ENCODE measurements around the gene FAM47E. TPM values are rescaled to one million over a fixed set of nuclear protein-coding genes. Genes with fewer than 3 reads are reported as not detected.
A peak's percentile ranks its signal among the peaks of the same experiment; 100 is the strongest.
"Not testable (repeated sequence)": the region's sequence is repeated elsewhere in the genome, so short reads cannot be mapped to it uniquely, and the experiment has no call there.

Gene FAM47E
- total RNA-seq, 2 donors from 2014 or later = 6.1 to 6.5 TPM

GRCh38 chr4:76281594-76281993 lies 30.1 kb downstream of the FAM47E start:
- intact Hi-C loops (cut with DNase I, micrococcal nuclease); ATAC-seq; DNase-seq: not testable (repeated sequence)

GRCh38 chr4:76282941-76283689 lies 31.6 kb downstream of the FAM47E start:
- ATAC-seq = peak; percentile 86

GRCh38 chr4:76283900-76284299 lies 32.4 kb downstream of the FAM47E start:
- DNase-seq = no peak
- intact Hi-C loops (cut with DNase I, micrococcal nuclease) = no loop called here

More at GRCh38 chr4:76282941-76283689, 31.6 kb downstream of the FAM47E start:
- intact Hi-C loops (cut with DNase I, micrococcal nuclease) = no loop called here
- DNase-seq = no peak

GRCh38 chr4:76287811-76288210 lies 36.3 kb downstream of the FAM47E start:
- intact Hi-C loops (cut with DNase I, micrococcal nuclease); DNase-seq; ATAC-seq: not testable (repeated sequence)

More at GRCh38 chr4:76283900-76284299, 32.4 kb downstream of the FAM47E start:
- ATAC-seq = peak; percentile 79

GRCh38 chr4:76292730-76293129 lies 41.2 kb downstream of the FAM47E start:
- intact Hi-C loops (cut with DNase I, micrococcal nuclease) = no loop called here
- ATAC-seq (peak; percentile 63), DNase-seq (no peak)

GRCh38 chr4:76293772-76294171 lies 42.3 kb downstream of the FAM47E start:
- DNase-seq (no peak), ATAC-seq (peak; percentile 72)
- intact Hi-C loops (cut with DNase I, micrococcal nuclease) = no loop called here

GRCh38 chr4:76296286-76296820 lies 44.8 kb downstream of the FAM47E start:
- DNase-seq = no peak
- ATAC-seq = no peak
- intact Hi-C loops (cut with DNase I, micrococcal nuclease) = no loop called here

GRCh38 chr4:76298227-76298626 lies 46.7 kb downstream of the FAM47E start:
- intact Hi-C loops (cut with DNase I, micrococcal nuclease) = no loop called here
- DNase-seq (no peak), ATAC-seq (no peak)

GRCh38 chr4:76300012-76300411 lies 48.5 kb downstream of the FAM47E start:
- intact Hi-C loops (cut with DNase I, micrococcal nuclease) = loop anchor here in 1 of 2 donors (10.0 kb wide), 1 partner anchor 105 kb away; no protein-coding TSS in a partner anchor
- ATAC-seq (peak; percentile 38), DNase-seq (no peak)

- peak in 1 of 2 donors; percentile 29 for DNase-seq
- peak; percentile 21 for ATAC-seq
- intact Hi-C loops (cut with DNase I, micrococcal nuclease) = loop anchor here in 1 of 2 donors (10.0 kb wide), 1 partner anchor 106 kb away; no protein-coding TSS in a partner anchor
Observed at GRCh38 chr4:76301068-76301774, 49.7 kb downstream of the FAM47E start.

- DNase-seq = no peak
- intact Hi-C loops (cut with DNase I, micrococcal nuclease) = loop anchor here in 1 of 2 donors (10.0 kb wide), 1 partner anchor 107 kb away; no protein-coding TSS in a partner anchor
Observed at GRCh38 chr4:76301775-76302162, 50.2 kb downstream of the FAM47E start.

GRCh38 chr4:76302826-76303438 lies 51.4 kb downstream of the FAM47E start:
- ATAC-seq (no peak), DNase-seq (no peak)
- intact Hi-C loops (cut with DNase I, micrococcal nuclease) = loop anchor here in 1 of 2 donors (10.0 kb wide), 1 partner anchor 108 kb away; no protein-coding TSS in a partner anchor

More at GRCh38 chr4:76301775-76302162, 50.2 kb downstream of the FAM47E start:
- no peak for ATAC-seq

GRCh38 chr4:76305033-76305687 lies 53.6 kb downstream of the FAM47E start:
- intact Hi-C loops (cut with DNase I, micrococcal nuclease) = loop anchor here in 1 of 2 donors (10.0 kb wide), 1 partner anchor 110 kb away; no protein-coding TSS in a partner anchor
- DNase-seq (no peak), ATAC-seq (no peak)

- DNase-seq (peak; percentile 91), ATAC-seq (peak; percentile 80)
- intact Hi-C loops (cut with DNase I, micrococcal nuclease) = loop anchor here in 1 of 2 donors (10.0 kb wide), 1 partner anchor 111 kb away; no protein-coding TSS in a partner anchor
Observed at GRCh38 chr4:76305971-76306881, 54.7 kb downstream of the FAM47E start, which contains the start of gene STBD1. TSS of gene STBD1 (plus strand) at chr4:76306733. CDS start at chr4:76306770, 37 bp downstream.

GRCh38 chr4:76306882-76307659 lies 55.5 kb downstream of the FAM47E start:
- DNase-seq (peak; percentile 72 to 82), ATAC-seq (peak; percentile 66)
- intact Hi-C loops (cut with DNase I, micrococcal nuclease) = loop anchor here in 1 of 2 donors (10.0 kb wide), 1 partner anchor 112 kb away; no protein-coding TSS in a partner anchor

- ATAC-seq (no peak), DNase-seq (peak; percentile 26 to 44)
- intact Hi-C loops (cut with DNase I, micrococcal nuclease) = loop anchor here in 1 of 2 donors (10.0 kb wide), 1 partner anchor 113 kb away; no protein-coding TSS in a partner anchor
Observed at GRCh38 chr4:76307660-76308014, 56.1 kb downstream of the FAM47E start.
